SU-DHL-6 (cell line): Measurements from ENCODE around the gene ZNF641.

ENCODE experiments used
- H2AFZ ChIP-seq: fragments of 200-600 bp; sonication (generic); 2 replicates; pipeline ENCODE4 v1.6.1; 2014; ENCODE audit warnings: low read depth, mild to moderate bottlenecking, moderate library complexity, mixed read lengths, antibody characterized with exemption, low read length; ENCODE audit not compliant: severe bottlenecking
- H3F3A ChIP-seq: fragments of 200-600 bp; shearing (Covaris generic); 2 replicates; pipeline ENCODE4 v1.6.0; 2016; ENCODE audit warnings: antibody characterized with exemption, mild to moderate bottlenecking; ENCODE audit not compliant: insufficient read depth
- H3K27ac ChIP-seq: fragments of 200-600 bp; sonication (generic); 2 replicates; pipeline ENCODE4 v1.5.1; 2016; ENCODE audit warnings: low read depth, mild to moderate bottlenecking, low read length, moderate library complexity, mixed read lengths
- H3K27me3 ChIP-seq: fragments of 200-600 bp; sonication (generic), shearing (Covaris generic); 2 replicates; pipeline ENCODE4 v1.6.0; 2014; ENCODE audit warnings: mild to moderate bottlenecking, low read length
- H3K36me3 ChIP-seq: fragments of 200-600 bp; sonication (generic); 2 replicates; pipeline ENCODE4 v1.6.1; 2014; ENCODE audit warnings: mild to moderate bottlenecking, low read length, mixed read lengths
- H3K4me2 ChIP-seq: fragments of 300-600, 200-600 bp; shearing (Covaris generic), sonication (generic); 2 replicates; pipeline ENCODE4 v1.6.0; 2014; ENCODE audit warnings: low read length, low read depth, mild to moderate bottlenecking; ENCODE audit not compliant: poor library complexity, severe bottlenecking
- H3K4me3 ChIP-seq: fragments of 200-600 bp; sonication (generic); 2 replicates; pipeline ENCODE4 v1.5.1; 2014; ENCODE audit warnings: antibody characterized with exemption, low read length, mild to moderate bottlenecking, mixed read lengths; ENCODE audit not compliant: insufficient read depth, poor library complexity, severe bottlenecking
- H3K79me2 ChIP-seq: fragments of 200-600 bp; sonication (generic); 2 replicates; pipeline ENCODE4 v1.6.1; 2014; ENCODE audit warnings: mild to moderate bottlenecking, low read length, moderate library complexity; ENCODE audit not compliant: insufficient read depth
- H3K9ac ChIP-seq: fragments of 200-600 bp; sonication (generic); 2 replicates; pipeline ENCODE4 v1.7.0; 2014; ENCODE audit warnings: mild to moderate bottlenecking, low read length
- H3K9me2 ChIP-seq: fragments of 200-600 bp; sonication (generic); replicated peaks from 2 replicates; pipeline ENCODE4 v1.6.1; 2014; ENCODE audit warnings: low read length; ENCODE audit not compliant: insufficient read depth
- H3K9me3 ChIP-seq: fragments of 200-600 bp; sonication (generic); 2 replicates; pipeline ENCODE4 v1.6.1; 2014; ENCODE audit warnings: low read length, mixed read lengths; ENCODE audit not compliant: insufficient read depth
- H4K20me1 ChIP-seq: fragments of 200-600 bp; sonication (generic); 2 replicates; pipeline ENCODE4 v1.6.1; 2014; ENCODE audit warnings: low read depth, mild to moderate bottlenecking, antibody characterized with exemption, low read length, moderate library complexity, mixed read lengths
- CTCF ChIP-seq: fragments of 200-600 bp; sonication (generic); IDR thresholded peaks from one replicate; pipeline ENCODE4 v1.5.1; 2017; ENCODE audit warnings: antibody characterized with exemption, mild to moderate bottlenecking, low read length, moderate library complexity; ENCODE audit not compliant: insufficient read depth, poor library complexity, severe bottlenecking
- EZH2phosphoT487 ChIP-seq: fragments of 200-600 bp; sonication (generic), shearing (Covaris generic); conservative IDR thresholded peaks from 2 replicates; pipeline ENCODE4 v1.6.1; 2018; ENCODE audit warnings: mild to moderate bottlenecking, antibody characterized with exemption, low read length, moderate library complexity, mixed read lengths

The ZNF641 gene

GRCh38 chr12:48377646-48378045 is 26.9 kb upstream of the ZNF641 start:
- Histone ChIP-seq H4K20me1 (no peaks in the 10 kb centered on the region), H3K9ac (no peak overlapping the region), H3K9me3 (no peaks in the 10 kb centered on the region), H2AFZ (no peak overlapping the region), H3K4me2 (no peak overlapping the region), H3F3A (no peaks in the 10 kb centered on the region), H3K27me3 (no peaks in the 10 kb centered on the region), H3K36me3 (no peaks in the 10 kb centered on the region), H3K79me2 (no peaks in the 10 kb centered on the region), H3K4me3 (no peak overlapping the region), H3K27ac (no peak overlapping the region), H3K9me2 (no peaks in the 10 kb centered on the region)
- TF ChIP-seq CTCF, result no peak
- TF ChIP-seq EZH2phosphoT487, result no peak

- no peaks in the 10 kb centered on the region for H3K9me2 ChIP-seq
- H3K79me2 ChIP-seq, result no peaks in the 10 kb centered on the region
- no peaks in the 10 kb centered on the region for H3K36me3 ChIP-seq
- H4K20me1 ChIP-seq, result no peaks in the 10 kb centered on the region
- no peaks in the 10 kb centered on the region for H3K9me3 ChIP-seq
- H3K4me2 ChIP-seq, result no peak overlapping the region
- H2AFZ ChIP-seq, result no peak overlapping the region
- no peaks in the 10 kb centered on the region for H3F3A ChIP-seq
- no peak overlapping the region for H3K27ac ChIP-seq
- H3K9ac ChIP-seq, result no peak overlapping the region
- no peak overlapping the region for H3K4me3 ChIP-seq
- H3K27me3 ChIP-seq, result no peaks in the 10 kb centered on the region
- TF ChIP-seq CTCF (no peak), EZH2phosphoT487 (no peak)
Measured at GRCh38 chr12:48374164-48374563, 23.4 kb upstream of the ZNF641 start.

GRCh38 chr12:48366131-48366530 is 15.4 kb upstream of the ZNF641 start:
- no peaks in the 10 kb centered on the region for H3K9me3 ChIP-seq
- TF ChIP-seq EZH2phosphoT487, result no peak
- no peak for TF ChIP-seq CTCF
- H3K9ac ChIP-seq, result no peak overlapping the region
- H3K27me3 ChIP-seq, result no peaks in the 10 kb centered on the region
- no peaks in the 10 kb centered on the region for H3K9me2 ChIP-seq
- H3K4me3 ChIP-seq, result no peak overlapping the region
- H4K20me1 ChIP-seq, result no peaks in the 10 kb centered on the region
- no peak overlapping the region for H3K27ac ChIP-seq
- H3K79me2 ChIP-seq, result no peaks in the 10 kb centered on the region
- no peaks in the 10 kb centered on the region for H3K36me3 ChIP-seq
- H3F3A ChIP-seq, result no peaks in the 10 kb centered on the region
- no peak overlapping the region for H3K4me2 ChIP-seq
- H2AFZ ChIP-seq, result no peak overlapping the region
